Endothelial cell (in vitro differentiated cells): ENCODE results near the gene IGDCC3. TPM values are rescaled to one million over a fixed set of nuclear protein-coding genes. Genes with fewer than 3 reads are reported as not detected.

Experiments
- DNase-seq: peaks from one replicate; pipeline ENCODE4 v3.0.0; 2021; ENCODE audit warnings: low spot score
- H3K27ac Mint-ChIP-seq: one replicate; pipeline ENCODE4 v1.8.0; 2021; ENCODE audit warnings: mixed read lengths, inconsistent platforms; ENCODE audit not compliant: unreplicated experiment
- H3K27me3 Mint-ChIP-seq: one replicate; pipeline ENCODE4 v1.8.0; 2021; ENCODE audit warnings: mild to moderate bottlenecking, moderate library complexity, mixed read lengths, inconsistent platforms; ENCODE audit not compliant: unreplicated experiment
- H3K36me3 Mint-ChIP-seq: one replicate; pipeline ENCODE4 v1.8.0; 2021; ENCODE audit warnings: mild to moderate bottlenecking, low read depth, mixed read lengths, inconsistent platforms; ENCODE audit not compliant: unreplicated experiment
- H3K4me1 Mint-ChIP-seq: one replicate; pipeline ENCODE4 v1.8.0; 2021; ENCODE audit warnings: mild to moderate bottlenecking, mixed read lengths, inconsistent platforms; ENCODE audit not compliant: unreplicated experiment
- H3K4me3 Mint-ChIP-seq: one replicate; pipeline ENCODE4 v1.8.0; 2021; ENCODE audit warnings: mild to moderate bottlenecking, mixed read lengths, inconsistent platforms; ENCODE audit not compliant: unreplicated experiment
- H3K9me3 Mint-ChIP-seq: one replicate; pipeline ENCODE4 v1.8.0; 2021; ENCODE audit warnings: mixed read lengths, inconsistent platforms; ENCODE audit not compliant: unreplicated experiment
- CTCF ChIP-seq: fragments of 200-600 bp; sonication (generic); IDR thresholded peaks from one replicate; pipeline ENCODE4 v1.5.0; 2021; ENCODE audit warnings: antibody characterized with exemption; ENCODE audit not compliant: unreplicated experiment
- total RNA-seq: library from RNA; stranded (reverse); fragmentation: NEBNext Ultra II Directional; extraction: Animal tissue kit (Norgen Biotek cat#: 25700); gene quantifications from one replicate; pipeline ENCODE4 v1.2.1, GENCODE V29; 2021; ENCODE audit not compliant: unreplicated experiment

IGDCC3 gene
- total RNA-seq, 1 donor from 2014 or later = 538 TPM

GRCh38 chr15:65394936-65395335 is 17.1 kb upstream of the IGDCC3 start:
- no peak overlapping the region for H3K4me3 Mint-ChIP-seq
- TF ChIP-seq CTCF = no peak
- peaks cover 23% of the 10 kb centered on the region for H3K27me3 Mint-ChIP-seq
- DNase-seq = no peak
- H3K36me3 Mint-ChIP-seq = peaks cover 4% of the 10 kb centered on the region
- H3K27ac Mint-ChIP-seq = no peak overlapping the region
- H3K9me3 Mint-ChIP-seq = no peaks in the 10 kb centered on the region
- H3K4me1 Mint-ChIP-seq = no peaks in the 10 kb centered on the region

DNA sequence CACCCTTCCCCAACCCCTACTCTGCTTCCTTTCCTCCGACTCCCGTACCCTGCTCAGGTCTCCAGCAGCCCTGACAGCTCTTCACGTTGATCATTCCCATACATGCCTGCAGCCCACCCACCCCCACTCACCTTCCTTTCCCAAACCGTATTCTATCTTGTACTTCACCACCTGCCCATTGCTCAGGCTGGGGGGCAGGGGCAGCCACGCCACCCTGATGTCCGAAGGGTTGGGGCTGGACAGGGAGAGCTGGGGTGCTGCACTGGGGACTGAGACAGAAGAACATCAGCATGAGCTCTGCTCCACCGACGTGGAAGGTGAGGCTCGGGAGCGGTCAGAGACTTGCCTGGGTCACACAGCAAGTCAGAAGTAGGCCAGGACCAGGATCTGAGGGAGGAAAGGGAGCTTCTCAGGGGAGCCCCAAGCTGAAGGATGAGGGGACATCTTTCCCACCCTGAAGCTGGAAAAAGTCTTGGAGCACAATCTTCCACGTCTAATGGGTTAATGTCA is 16.5 kb upstream of the IGDCC3 start:
- H3K27ac Mint-ChIP-seq = no peak overlapping the region
- no peaks in the 10 kb centered on the region for H3K4me1 Mint-ChIP-seq
- peaks cover 23% of the 10 kb centered on the region for H3K27me3 Mint-ChIP-seq
- no peaks in the 10 kb centered on the region for H3K9me3 Mint-ChIP-seq
- H3K4me3 Mint-ChIP-seq = no peak overlapping the region
- DNase-seq = no peak
- peaks cover 4% of the 10 kb centered on the region for H3K36me3 Mint-ChIP-seq
- no peak for TF ChIP-seq CTCF

- H3K36me3 Mint-ChIP-seq = peaks cover 4% of the 10 kb centered on the region
- peaks cover 23% of the 10 kb centered on the region for H3K27me3 Mint-ChIP-seq
- H3K4me1 Mint-ChIP-seq = no peaks in the 10 kb centered on the region
Measured at GRCh38 chr15:65393557-65393956, 15.8 kb upstream of the IGDCC3 start.

DNA sequence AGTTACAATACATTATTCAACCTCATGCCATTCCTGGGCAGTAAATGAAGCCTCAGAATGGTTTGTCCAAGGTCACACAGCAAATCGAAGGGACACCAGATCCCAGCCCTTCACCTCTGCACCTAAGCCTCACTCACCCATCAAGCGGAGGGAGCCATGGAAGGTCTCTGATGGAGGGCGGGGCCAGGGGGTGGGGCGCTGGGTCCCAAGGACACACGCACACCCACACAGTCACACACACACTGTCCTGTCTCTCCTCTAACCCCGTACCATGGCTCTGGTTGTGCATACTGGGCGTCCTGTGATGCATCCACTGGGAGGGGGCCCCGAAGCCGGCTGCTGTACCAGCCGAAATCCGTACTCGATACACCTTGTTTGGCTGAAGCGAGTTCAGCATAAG is 15.3 kb upstream of the IGDCC3 start:
- H3K27me3 Mint-ChIP-seq = peaks cover 23% of the 10 kb centered on the region
- H3K4me3 Mint-ChIP-seq = no peak overlapping the region
- DNase-seq = no peak
- peaks cover 4% of the 10 kb centered on the region for H3K36me3 Mint-ChIP-seq
- H3K4me1 Mint-ChIP-seq = no peaks in the 10 kb centered on the region
- H3K27ac Mint-ChIP-seq = no peak overlapping the region
- H3K9me3 Mint-ChIP-seq = no peaks in the 10 kb centered on the region
- TF ChIP-seq CTCF = no peak

More at GRCh38 chr15:65393557-65393956, 15.8 kb upstream of the IGDCC3 start:
- no peak for DNase-seq
- no peaks in the 10 kb centered on the region for H3K9me3 Mint-ChIP-seq
- no peak overlapping the region for H3K4me3 Mint-ChIP-seq
- no peak for TF ChIP-seq CTCF
- H3K27ac Mint-ChIP-seq = no peak overlapping the region

DNA sequence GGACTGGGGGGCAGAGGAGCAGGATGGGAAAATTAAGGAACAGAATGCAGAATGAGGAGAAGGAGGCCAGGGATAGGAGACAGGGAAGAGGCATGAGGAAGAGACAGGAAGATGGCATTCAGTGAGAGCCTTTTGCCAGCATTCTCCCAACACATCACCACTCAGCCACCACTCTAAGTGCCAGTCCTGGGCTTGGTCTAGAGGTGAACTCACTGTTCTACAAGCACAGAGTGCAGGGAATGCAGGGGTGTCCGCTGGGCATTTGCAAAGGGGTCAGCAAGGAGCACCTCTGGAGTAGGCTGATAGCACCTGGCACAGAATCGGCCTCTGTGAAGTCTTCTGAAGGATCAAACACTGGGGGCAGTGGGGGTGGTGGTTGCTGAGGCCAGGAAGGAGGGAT is 14.6 kb upstream of the IGDCC3 start:
- peaks cover 25% of the 10 kb centered on the region for H3K27me3 Mint-ChIP-seq
- no peak overlapping the region for H3K27ac Mint-ChIP-seq
- no peaks in the 10 kb centered on the region for H3K4me1 Mint-ChIP-seq
- H3K36me3 Mint-ChIP-seq = peaks cover 4% of the 10 kb centered on the region
- H3K4me3 Mint-ChIP-seq = no peak overlapping the region
- TF ChIP-seq CTCF = no peak
- H3K9me3 Mint-ChIP-seq = no peaks in the 10 kb centered on the region
- DNase-seq = no peak
